WTC11 (cell line): ENCODE data around the gene KCNG3. TPM values are rescaled to one million over a fixed set of nuclear protein-coding genes. Genes with fewer than 3 reads are reported as not detected.

Source experiments
- ATAC-seq: fragments of 200-7000 bp; cut with Tn5 transposase; 2 replicates; pipeline ENCODE4 v1.10.0; 2021; ENCODE audit warnings: mild to moderate bottlenecking, moderate library complexity
- CTCF ChIA-PET: fragments of 300-600 bp; sonication (Branson Sonifier 250); formaldehyde crosslinking; loops from one replicate; lab custom pipeline; 2021; ENCODE audit warnings: antibody characterized with exemption; lab: Charles Lee
- POLR2A ChIA-PET: fragments of 350-600 bp; sonication (Branson Sonifier 250); formaldehyde crosslinking; loops from one replicate; lab custom pipeline; 2021; ENCODE audit warnings: antibody characterized with exemption; lab: Charles Lee
- DNase-seq: peaks from one replicate; pipeline ENCODE4 v3.0.0; 2021; ENCODE audit warnings: low spot score
- H3K27ac Mint-ChIP-seq: 2 replicates; pipeline ENCODE4 v1.8.0; 2021; ENCODE audit warnings: mixed read lengths
- H3K27me3 Mint-ChIP-seq: 2 replicates; pipeline ENCODE4 v1.8.0; 2021; ENCODE audit warnings: low read depth, mild to moderate bottlenecking, moderate library complexity, mixed read lengths
- H3K36me3 Mint-ChIP-seq: 2 replicates; pipeline ENCODE4 v1.8.0; 2021; ENCODE audit warnings: mixed read lengths
- H3K4me1 Mint-ChIP-seq: 2 replicates; pipeline ENCODE4 v1.8.0; 2022; ENCODE audit warnings: mixed read lengths
- H3K4me3 Mint-ChIP-seq: 2 replicates; pipeline ENCODE4 v1.8.0; 2021; ENCODE audit warnings: mild to moderate bottlenecking, moderate library complexity, mixed read lengths
- H3K9me3 Mint-ChIP-seq: 2 replicates; pipeline ENCODE4 v1.8.0; 2021; ENCODE audit warnings: mixed read lengths
- CBFB ChIP-seq: sonication (generic); formaldehyde crosslinking; IDR thresholded peaks from 2 replicates; pipeline ENCODE4 v1.8.1; 2022; ENCODE audit warnings: mild to moderate bottlenecking, low read depth, missing genetic modification reagents
- GRHL2 ChIP-seq: fragments of 250-450 bp; sonication (Bioruptor Pico); IDR thresholded peaks from 2 replicates; pipeline ENCODE4 v1.8.0; 2022; ENCODE audit warnings: mild to moderate bottlenecking, moderate library complexity; ENCODE audit not compliant: insufficient replicate concordance, severe bottlenecking
- JUN ChIP-seq: sonication (generic); formaldehyde crosslinking; IDR thresholded peaks from 2 replicates; pipeline ENCODE4 v1.8.0; 2023; ENCODE audit warnings: mild to moderate bottlenecking, missing genetic modification reagents
- MYBL2 ChIP-seq: sonication (generic); formaldehyde crosslinking; IDR thresholded peaks from 2 replicates; pipeline ENCODE4 v1.8.1; 2023; ENCODE audit warnings: mild to moderate bottlenecking, moderate library complexity, missing genetic modification reagents
- NFYB ChIP-seq: sonication (generic); formaldehyde crosslinking; conservative IDR thresholded peaks from 2 replicates; pipeline ENCODE4 v1.8.0; 2022; ENCODE audit warnings: low read depth, missing genetic modification reagents
- SP1 ChIP-seq: sonication (generic); formaldehyde crosslinking; conservative IDR thresholded peaks from 2 replicates; pipeline ENCODE4 v1.8.1; 2022; ENCODE audit warnings: missing genetic modification reagents
- ZBTB21 ChIP-seq: sonication (generic); formaldehyde crosslinking; IDR thresholded peaks from 2 replicates; pipeline ENCODE4 v1.8.1; 2023; ENCODE audit warnings: mild to moderate bottlenecking, missing genetic modification reagents, borderline replicate concordance
- ZNF138 ChIP-seq: sonication (generic); formaldehyde crosslinking; conservative IDR thresholded peaks from 2 replicates; pipeline ENCODE4 v1.8.1; 2022; ENCODE audit warnings: mild to moderate bottlenecking, moderate library complexity, missing genetic modification reagents
- ZNF219 ChIP-seq: sonication (generic); formaldehyde crosslinking; IDR thresholded peaks from 2 replicates; pipeline ENCODE4 v1.8.0; 2023; ENCODE audit warnings: missing genetic modification reagents, mild to moderate bottlenecking, borderline replicate concordance
- ZNF396 ChIP-seq: fragments of 250-450 bp; sonication (Bioruptor Pico); IDR thresholded peaks from 2 replicates; pipeline ENCODE4 v1.8.0; 2021; ENCODE audit warnings: mild to moderate bottlenecking, moderate library complexity, borderline replicate concordance
- ZNF671 ChIP-seq: fragments of 250-450 bp; sonication (Bioruptor Pico); IDR thresholded peaks from 2 replicates; pipeline ENCODE4 v1.8.0; 2021; ENCODE audit warnings: mild to moderate bottlenecking
- total RNA-seq: library from RNA; stranded (reverse); gene quantifications from 3 replicates; pipeline ENCODE4 v1.2.3, GENCODE V29; 2021
- TF ChIP-seq, protein P1 (sequence below): sonication (generic); formaldehyde crosslinking; IDR thresholded peaks from 2 replicates; pipeline ENCODE4 v1.8.1; 2022; ENCODE audit warnings: mild to moderate bottlenecking, moderate library complexity, missing genetic modification reagents
- TF ChIP-seq, protein P2 (sequence below): fragments of 250-450 bp; sonication (Bioruptor Pico); IDR thresholded peaks from 2 replicates; pipeline ENCODE4 v1.9.0; 2021; ENCODE audit warnings: mild to moderate bottlenecking, borderline replicate concordance
- TF ChIP-seq, protein P3 (sequence below): sonication (generic); formaldehyde crosslinking; IDR thresholded peaks from 2 replicates; pipeline ENCODE4 v1.8.0; 2023; ENCODE audit warnings: missing genetic modification reagents
- TF ChIP-seq, protein P4 (sequence below): sonication (generic); formaldehyde crosslinking; IDR thresholded peaks from 2 replicates; pipeline ENCODE4 v1.8.0; 2022; ENCODE audit warnings: mild to moderate bottlenecking, missing genetic modification reagents
- TF ChIP-seq, protein P5 (sequence below): sonication (generic); formaldehyde crosslinking; IDR thresholded peaks from 2 replicates; pipeline ENCODE4 v1.8.1; 2023; ENCODE audit warnings: mild to moderate bottlenecking, missing genetic modification reagents, moderate library complexity
- TF ChIP-seq, protein P6 (sequence below): sonication (generic); formaldehyde crosslinking; IDR thresholded peaks from 2 replicates; pipeline ENCODE4 v1.8.0; 2022; ENCODE audit warnings: mild to moderate bottlenecking, missing genetic modification reagents
- TF ChIP-seq, protein P7 (sequence below): sonication (generic); formaldehyde crosslinking; IDR thresholded peaks from 2 replicates; pipeline ENCODE4 v1.8.1; 2022; ENCODE audit warnings: missing genetic modification reagents, borderline replicate concordance

The KCNG3 gene
- total RNA-seq, 1 experiment from 2014 or later = 15.5 TPM

DNA sequence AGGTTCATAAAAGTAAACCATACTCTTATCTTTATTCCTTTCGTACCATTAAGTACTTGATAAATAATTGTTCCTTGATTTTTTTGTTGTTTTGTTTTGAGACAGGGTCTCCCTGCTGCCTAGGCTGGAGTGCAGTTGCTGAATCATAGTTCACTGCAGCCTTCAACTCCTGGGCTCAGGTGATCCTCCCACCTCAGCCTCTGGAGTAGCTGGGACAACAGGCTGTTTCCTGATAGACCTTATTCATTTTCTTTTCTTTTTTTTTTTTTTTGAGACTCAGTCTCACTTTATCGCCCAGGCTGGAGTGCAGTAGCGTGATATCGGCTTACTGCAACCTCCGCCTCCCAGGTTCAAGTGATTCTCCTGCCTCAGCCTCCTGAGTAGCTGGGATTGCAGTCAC is 5.5 kb downstream of the KCNG3 start:
- TF ChIP-seq, protein P1, sequence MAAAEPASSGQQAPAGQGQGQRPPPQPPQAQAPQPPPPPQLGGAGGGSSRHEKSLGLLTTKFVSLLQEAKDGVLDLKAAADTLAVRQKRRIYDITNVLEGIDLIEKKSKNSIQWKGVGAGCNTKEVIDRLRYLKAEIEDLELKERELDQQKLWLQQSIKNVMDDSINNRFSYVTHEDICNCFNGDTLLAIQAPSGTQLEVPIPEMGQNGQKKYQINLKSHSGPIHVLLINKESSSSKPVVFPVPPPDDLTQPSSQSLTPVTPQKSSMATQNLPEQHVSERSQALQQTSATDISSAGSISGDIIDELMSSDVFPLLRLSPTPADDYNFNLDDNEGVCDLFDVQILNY (CRISPR knock-in tag) = no peak
- TF ChIP-seq SP1 (CRISPR knock-in tag) (no peak), ZNF671 (no peak), ZNF219 (CRISPR knock-in tag) (no peak), GRHL2 (CRISPR knock-in tag) (no peak), ZNF396 (no peak), ZBTB21 (no peak), JUN (no peak), MYBL2 (CRISPR knock-in tag) (no peak), ZNF138 (no peak), CBFB (CRISPR knock-in tag) (no peak), NFYB (CRISPR knock-in tag) (no peak)
- TF ChIP-seq, protein P2, sequence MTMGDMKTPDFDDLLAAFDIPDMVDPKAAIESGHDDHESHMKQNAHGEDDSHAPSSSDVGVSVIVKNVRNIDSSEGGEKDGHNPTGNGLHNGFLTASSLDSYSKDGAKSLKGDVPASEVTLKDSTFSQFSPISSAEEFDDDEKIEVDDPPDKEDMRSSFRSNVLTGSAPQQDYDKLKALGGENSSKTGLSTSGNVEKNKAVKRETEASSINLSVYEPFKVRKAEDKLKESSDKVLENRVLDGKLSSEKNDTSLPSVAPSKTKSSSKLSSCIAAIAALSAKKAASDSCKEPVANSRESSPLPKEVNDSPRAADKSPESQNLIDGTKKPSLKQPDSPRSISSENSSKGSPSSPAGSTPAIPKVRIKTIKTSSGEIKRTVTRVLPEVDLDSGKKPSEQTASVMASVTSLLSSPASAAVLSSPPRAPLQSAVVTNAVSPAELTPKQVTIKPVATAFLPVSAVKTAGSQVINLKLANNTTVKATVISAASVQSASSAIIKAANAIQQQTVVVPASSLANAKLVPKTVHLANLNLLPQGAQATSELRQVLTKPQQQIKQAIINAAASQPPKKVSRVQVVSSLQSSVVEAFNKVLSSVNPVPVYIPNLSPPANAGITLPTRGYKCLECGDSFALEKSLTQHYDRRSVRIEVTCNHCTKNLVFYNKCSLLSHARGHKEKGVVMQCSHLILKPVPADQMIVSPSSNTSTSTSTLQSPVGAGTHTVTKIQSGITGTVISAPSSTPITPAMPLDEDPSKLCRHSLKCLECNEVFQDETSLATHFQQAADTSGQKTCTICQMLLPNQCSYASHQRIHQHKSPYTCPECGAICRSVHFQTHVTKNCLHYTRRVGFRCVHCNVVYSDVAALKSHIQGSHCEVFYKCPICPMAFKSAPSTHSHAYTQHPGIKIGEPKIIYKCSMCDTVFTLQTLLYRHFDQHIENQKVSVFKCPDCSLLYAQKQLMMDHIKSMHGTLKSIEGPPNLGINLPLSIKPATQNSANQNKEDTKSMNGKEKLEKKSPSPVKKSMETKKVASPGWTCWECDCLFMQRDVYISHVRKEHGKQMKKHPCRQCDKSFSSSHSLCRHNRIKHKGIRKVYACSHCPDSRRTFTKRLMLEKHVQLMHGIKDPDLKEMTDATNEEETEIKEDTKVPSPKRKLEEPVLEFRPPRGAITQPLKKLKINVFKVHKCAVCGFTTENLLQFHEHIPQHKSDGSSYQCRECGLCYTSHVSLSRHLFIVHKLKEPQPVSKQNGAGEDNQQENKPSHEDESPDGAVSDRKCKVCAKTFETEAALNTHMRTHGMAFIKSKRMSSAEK (CRISPR knock-in tag) = no peak
- TF ChIP-seq, protein P3, sequence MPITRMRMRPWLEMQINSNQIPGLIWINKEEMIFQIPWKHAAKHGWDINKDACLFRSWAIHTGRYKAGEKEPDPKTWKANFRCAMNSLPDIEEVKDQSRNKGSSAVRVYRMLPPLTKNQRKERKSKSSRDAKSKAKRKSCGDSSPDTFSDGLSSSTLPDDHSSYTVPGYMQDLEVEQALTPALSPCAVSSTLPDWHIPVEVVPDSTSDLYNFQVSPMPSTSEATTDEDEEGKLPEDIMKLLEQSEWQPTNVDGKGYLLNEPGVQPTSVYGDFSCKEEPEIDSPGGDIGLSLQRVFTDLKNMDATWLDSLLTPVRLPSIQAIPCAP = no peak
- TF ChIP-seq, protein P4, sequence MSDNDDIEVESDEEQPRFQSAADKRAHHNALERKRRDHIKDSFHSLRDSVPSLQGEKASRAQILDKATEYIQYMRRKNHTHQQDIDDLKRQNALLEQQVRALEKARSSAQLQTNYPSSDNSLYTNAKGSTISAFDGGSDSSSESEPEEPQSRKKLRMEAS (CRISPR knock-in tag) = no peak
- TF ChIP-seq, protein P5, sequence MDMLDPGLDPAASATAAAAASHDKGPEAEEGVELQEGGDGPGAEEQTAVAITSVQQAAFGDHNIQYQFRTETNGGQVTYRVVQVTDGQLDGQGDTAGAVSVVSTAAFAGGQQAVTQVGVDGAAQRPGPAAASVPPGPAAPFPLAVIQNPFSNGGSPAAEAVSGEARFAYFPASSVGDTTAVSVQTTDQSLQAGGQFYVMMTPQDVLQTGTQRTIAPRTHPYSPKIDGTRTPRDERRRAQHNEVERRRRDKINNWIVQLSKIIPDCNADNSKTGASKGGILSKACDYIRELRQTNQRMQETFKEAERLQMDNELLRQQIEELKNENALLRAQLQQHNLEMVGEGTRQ (CRISPR knock-in tag) = no peak
- TF ChIP-seq, protein P6, sequence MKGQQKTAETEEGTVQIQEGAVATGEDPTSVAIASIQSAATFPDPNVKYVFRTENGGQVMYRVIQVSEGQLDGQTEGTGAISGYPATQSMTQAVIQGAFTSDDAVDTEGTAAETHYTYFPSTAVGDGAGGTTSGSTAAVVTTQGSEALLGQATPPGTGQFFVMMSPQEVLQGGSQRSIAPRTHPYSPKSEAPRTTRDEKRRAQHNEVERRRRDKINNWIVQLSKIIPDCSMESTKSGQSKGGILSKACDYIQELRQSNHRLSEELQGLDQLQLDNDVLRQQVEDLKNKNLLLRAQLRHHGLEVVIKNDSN (CRISPR knock-in tag) = no peak
- TF ChIP-seq, protein P7, sequence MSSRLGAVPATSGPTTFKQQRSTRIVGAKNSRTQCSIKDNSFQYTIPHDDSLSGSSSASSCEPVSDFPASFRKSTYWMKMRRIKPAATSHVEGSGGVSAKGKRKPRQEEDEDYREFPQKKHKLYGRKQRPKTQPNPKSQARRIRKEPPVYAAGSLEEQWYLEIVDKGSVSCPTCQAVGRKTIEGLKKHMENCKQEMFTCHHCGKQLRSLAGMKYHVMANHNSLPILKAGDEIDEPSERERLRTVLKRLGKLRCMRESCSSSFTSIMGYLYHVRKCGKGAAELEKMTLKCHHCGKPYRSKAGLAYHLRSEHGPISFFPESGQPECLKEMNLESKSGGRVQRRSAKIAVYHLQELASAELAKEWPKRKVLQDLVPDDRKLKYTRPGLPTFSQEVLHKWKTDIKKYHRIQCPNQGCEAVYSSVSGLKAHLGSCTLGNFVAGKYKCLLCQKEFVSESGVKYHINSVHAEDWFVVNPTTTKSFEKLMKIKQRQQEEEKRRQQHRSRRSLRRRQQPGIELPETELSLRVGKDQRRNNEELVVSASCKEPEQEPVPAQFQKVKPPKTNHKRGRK (CRISPR knock-in tag) = no peak
- DNase-seq (no peak), ATAC-seq (no peak)
- no peaks in the 10 kb centered on the region for H3K36me3 Mint-ChIP-seq
- peaks cover 16% of the 10 kb centered on the region for H3K27me3 Mint-ChIP-seq
- no peak overlapping the region for H3K4me3 Mint-ChIP-seq
- no peak overlapping the region for H3K27ac Mint-ChIP-seq
- ChIA-PET CTCF (interaction anchor here (0.6 kb wide), 1 partner anchor 39 kb away, joined by 3 read pairs; no protein-coding TSS in a partner anchor), POLR2A (no interaction called here)
- H3K4me1 Mint-ChIP-seq = peaks cover 24% of the 10 kb centered on the region
- no peaks in the 10 kb centered on the region for H3K9me3 Mint-ChIP-seq
